Stimulated activated CD4-positive, alpha-beta T cell treated with anti-CD3 and anti-CD28 coated beads, Interleukin-1b, Interleukin-23, amount 100 ng/mL, for 48 hours (primary cell): ENCODE measurements around the gene CALR3.
"Not testable (repeated sequence)": the region's sequence is repeated elsewhere in the genome, so short reads cannot be mapped to it uniquely, and the experiment has no call there.

Experiments used
- DNase-seq: peaks from one replicate; pipeline ENCODE4 v3.0.0-alpha.2; 2020

Gene CALR3, protein sequence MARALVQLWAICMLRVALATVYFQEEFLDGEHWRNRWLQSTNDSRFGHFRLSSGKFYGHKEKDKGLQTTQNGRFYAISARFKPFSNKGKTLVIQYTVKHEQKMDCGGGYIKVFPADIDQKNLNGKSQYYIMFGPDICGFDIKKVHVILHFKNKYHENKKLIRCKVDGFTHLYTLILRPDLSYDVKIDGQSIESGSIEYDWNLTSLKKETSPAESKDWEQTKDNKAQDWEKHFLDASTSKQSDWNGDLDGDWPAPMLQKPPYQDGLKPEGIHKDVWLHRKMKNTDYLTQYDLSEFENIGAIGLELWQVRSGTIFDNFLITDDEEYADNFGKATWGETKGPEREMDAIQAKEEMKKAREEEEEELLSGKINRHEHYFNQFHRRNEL

DNA sequence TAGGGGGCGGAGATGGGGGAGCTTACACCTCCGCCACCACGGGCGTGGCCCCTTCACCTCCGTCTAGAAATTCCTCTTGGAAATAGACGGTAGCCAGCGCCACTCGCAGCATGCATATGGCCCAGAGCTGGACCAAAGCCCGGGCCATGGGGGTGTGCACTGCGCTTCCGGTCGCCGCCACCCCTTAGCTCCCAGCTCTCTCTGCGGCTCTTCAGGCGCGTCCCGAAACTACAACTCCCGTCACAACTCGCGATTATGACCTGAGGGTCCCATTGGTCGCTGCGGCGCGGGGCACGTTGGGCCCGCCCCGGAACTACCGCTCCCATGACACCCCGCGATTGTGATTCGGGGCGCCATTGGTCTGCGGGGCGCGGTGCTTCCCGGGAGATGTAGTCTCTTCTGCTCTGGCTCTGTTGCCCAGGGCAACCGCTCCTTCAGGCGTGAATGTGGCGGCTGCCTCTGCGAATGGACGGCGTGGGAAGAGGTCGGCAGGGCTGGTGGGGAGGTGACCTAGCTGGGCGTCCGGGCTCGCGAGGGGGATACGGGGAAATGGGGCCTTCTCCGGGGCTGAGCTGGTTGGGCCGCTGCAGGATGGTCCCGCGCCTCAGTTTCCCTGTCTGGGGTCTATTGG lies at the start of gene CALR3, which contains the start of gene C19orf44:
Gene CALR3 (minus strand): TSS at position 186 of the 631 bp plus-strand sequence. CDS start 38 bp downstream, at position 148.
Gene C19orf44 (plus strand): TSS at position 413 of the 631 bp plus-strand sequence. CDS start 4,399 bp downstream, outside the sequence.
- peak; percentile 98 for DNase-seq

DNA sequence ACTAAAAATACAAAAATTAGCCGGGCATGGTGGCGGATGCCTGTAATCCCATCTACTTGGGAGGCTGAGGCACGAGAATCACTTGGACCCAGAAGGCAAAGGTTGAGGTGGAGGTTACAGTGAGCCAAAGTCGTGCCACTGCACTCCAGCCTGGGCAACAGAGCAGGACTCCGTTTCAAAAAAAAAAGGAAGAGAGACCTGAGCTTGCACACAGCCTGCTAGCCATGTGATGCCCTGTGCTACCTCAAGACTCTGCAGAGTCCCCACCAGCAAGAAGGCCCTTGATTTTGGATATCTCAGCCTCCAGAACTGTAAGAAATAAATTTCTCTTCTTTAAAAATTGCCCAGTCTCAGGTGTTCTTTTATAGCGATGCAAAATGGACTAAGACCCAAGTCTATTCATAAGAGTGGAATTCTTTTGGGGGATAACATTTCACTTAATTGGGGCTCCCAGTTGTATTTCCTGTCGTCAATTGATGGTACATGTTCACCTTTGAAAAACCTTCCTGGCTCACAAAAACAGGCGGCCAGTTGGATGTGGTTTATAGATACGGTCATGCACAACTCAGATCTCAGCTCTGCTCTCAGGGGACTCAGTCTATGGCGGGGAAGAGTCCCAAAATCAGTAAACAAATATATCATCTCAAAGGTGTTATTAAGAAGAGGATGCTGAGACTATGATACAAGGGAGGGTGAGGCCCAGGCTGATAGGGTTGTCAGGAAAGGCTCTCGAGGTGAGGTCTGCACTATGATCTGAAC lies 48.7 kb upstream of the CALR3 start:
- DNase-seq, result no peak

DNA sequence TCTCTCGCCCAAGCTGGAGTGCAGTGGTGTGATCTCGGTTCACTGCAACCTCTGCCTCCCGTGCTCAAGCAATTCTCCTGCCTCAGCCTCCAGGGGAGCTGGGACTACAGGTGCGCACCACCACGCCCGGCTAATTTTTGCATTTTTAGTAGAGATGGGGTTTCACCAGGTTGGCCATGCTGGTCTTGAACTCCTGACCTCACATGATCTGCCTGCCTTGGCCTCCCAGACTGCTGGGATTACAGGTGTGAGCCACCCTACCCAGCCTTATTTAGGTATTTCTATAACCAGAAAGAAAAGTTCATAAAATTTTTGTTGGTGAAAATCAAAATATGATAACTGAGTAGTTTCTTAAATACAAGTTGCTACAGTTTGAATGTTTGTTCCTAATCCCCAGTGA lies 47.8 kb upstream of the CALR3 start:
- not testable (repeated sequence) for DNase-seq

DNA sequence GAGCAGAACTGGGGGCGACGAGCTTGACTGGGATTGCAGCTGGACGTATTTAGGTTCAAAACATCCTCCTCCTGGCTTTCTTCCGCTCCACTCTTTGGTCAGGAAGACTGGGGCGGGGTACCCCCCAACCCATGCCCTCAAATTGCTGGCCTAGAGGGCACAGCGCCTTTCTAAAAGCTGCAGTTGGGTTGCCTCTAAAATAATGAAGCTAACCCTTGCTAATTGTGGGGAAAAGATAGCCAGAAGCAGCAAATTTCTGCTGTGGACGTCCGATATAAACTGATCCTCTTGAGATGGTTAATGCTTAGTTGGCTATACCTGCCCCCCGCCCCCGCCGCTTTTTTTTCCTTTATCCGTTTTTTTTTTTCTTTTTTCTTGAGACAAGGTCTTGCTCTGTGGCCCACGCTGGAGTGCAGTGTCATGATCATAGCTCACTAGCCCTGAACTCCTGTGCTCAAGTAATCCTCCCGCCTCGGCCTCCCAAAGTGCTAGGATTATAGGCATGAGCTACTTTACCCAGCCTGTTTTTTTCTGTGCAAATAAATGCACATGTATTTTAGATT lies 47.0 kb upstream of the CALR3 start:
- DNase-seq, result no peak

DNA sequence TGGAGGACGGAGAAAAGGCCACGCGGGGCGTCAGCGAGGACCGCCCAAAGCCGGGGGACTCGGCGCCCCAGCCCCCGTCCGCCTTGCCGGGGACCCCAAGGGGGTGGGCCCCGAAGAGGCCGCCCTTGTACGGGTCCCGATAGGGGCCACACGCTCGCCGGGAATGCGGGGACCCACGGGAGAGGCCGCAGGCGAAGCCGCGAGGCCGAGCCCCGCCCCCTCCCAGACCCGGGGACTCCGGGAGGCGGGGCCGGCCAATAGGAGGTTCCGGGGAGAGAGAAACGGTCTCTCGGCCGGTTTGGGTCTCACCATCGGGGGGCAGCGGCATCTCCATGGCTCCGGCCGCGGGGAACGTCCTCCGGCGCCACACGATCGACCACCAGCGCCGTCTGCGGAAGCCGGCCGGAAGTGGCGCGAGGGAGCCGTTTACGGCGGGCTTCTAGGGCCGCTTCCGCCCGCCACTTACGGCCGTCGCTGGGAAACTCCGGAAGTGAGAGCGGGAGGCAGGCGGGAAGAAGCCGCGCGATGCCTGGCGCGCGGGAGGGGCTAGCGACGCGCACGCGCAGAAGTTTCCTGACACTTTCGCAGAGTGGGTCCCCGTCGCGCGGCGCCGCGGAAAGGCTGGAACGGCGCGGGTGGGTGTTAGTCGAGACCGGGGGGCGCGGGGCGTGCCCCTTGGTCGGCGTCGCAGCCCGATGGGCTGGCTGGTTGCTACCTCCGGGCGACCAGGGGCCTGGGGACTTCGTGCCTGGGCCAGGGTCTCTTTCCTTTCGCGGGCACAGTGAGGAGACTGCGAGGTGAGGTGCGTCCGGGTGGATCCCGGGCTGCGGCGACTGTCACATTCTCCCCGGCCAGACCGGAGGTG lies 46.3 kb upstream of the CALR3 start, which contains the start of gene CHERP:
Gene CHERP (minus strand): TSS at position 393 of the 865 bp plus-strand sequence. CDS start 59 bp downstream, at position 334.
- peak; percentile 92 for DNase-seq

DNA sequence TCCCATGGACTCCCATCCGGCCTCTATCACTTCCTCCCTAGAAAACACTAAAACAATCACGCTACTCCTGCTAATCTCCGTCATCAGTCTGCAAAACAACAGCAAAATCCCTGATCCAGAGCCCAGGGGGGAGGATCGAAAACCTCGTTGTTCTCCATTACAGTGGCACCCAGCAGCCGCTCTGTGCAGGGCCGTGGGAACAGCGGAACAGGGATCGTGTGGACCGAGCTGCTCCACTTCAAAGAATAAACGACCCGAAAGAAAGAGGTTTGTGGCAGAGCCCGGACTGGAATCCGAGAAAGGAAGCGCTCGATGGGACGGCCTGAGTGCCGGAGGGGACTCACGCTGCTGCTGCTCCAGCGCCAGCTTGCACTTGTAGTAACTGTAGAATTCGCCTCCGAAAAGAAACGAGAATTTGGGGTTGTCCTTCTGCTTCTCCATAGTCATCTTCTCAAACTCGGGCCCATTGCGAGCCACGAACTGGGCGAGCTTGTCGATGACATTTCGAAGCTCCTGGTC lies 45.6 kb upstream of the CALR3 start:
- no peak for DNase-seq

DNA sequence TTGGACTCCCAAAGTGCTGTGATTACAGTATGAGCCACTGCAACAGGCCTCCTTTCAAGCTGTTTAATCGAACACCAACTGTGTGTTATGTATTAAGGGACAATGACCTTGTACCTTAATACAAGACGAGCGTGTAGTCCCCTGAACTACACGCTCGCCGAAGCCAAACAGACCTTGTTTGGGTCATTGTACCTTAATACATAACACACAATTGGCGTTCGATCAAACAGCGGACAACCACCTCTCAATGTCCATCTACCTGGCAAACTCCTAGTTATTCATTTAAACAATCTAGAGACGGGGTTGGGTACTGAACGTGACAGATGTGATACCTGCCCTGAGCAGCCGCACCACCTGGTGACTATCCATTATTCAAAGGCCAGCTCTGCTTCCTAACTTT lies 45.0 kb upstream of the CALR3 start:
- no peak for DNase-seq

DNA sequence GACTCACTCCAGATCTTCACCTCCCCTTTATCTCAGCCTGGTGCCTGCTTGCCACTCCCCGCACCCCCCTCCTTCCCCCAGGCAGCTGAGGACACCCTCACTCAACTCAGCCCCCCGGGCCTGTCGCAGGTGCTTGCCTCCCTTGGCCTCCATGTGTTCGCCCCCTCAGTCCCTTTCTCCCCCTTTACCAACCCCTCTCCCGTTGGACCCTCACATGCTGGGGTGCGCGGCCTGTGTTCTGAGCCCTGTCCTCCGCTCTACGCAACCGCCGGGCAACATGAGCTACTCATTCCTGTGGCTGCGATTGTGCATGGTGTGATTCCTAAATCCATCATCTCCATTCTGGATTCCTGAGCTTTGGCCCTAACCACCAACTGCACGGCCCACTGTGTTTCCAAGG lies 41.1 kb upstream of the CALR3 start:
- DNase-seq, result no peak

DNA sequence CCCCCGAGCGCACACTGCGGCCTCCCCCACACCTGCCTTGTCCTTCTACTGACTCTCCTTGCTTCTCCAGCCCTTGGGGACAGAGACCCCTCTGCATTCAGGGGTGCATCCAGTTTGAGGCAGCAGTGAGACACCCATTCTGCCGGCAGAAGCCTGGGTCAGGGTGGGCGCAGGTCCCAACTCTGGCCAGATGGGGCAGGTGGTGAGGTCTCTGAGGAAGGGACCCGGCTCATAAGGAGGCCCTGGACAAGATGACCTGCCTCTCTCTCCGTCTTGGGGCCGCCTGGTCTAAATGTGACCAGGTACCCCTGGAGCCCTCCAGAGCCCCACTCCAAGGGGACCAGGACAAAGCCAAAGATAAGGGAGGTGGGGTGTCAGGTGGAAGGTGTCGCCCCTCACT lies 40.2 kb upstream of the CALR3 start:
- no peak for DNase-seq

DNA sequence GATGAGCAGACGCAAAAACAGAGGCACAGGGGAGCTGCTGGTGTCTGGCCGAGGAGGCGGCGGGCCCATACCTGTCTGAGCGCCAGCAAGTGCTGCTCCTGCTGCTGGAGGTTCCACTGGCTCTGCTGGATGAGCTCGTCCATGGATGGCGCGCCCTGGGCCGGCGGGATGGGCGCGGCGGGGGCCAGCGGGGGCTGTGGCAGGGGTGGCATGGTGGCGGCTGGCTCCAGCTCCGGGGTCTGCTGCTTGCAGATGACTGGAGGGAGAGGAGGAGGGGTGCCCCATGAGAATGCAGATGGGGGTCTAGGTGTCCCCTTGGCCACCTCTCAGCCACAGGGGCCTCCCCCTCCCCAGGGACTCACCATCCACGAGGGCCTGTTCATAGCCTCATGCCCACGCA lies 39.4 kb upstream of the CALR3 start:
- no peak for DNase-seq

DNA sequence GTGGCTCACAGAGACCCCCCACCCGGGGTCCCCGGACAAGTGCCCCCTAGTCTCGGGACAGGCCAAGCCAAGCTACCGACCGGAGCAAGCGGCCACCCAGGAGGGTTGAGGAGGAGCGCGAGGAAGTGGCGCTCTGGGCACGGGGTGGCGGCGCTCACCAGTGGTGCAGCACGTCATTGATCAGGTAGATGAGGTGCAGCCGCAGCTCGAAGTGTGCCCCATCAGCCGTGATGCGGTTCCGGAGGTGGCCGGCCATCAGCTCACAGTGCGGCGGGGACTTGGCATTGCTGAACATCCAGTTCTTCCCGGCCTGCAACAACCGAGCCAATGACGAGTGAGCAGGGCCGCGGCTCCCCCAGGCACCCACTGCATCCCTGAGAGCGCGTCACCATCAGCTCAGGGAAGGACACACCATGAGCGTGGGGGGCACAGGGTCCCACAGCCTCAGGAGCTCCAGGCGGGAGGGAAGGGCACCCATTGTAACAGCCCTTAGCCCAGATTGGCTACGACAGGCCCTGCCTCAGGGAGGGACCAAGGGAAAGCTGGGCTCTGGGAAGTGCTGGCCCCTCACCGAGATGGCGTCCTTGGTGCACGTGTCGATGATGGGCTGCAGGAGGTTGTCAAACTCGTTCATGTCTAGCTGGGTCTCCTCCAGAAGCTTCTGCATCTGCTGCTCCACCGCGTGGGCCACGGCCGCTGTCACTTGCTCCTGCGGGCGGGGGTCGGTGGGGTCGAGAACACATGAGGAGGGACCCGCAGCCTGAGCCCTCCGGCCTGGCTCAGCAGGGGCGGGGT lies 36.7 kb upstream of the CALR3 start:
- no peak for DNase-seq

DNA sequence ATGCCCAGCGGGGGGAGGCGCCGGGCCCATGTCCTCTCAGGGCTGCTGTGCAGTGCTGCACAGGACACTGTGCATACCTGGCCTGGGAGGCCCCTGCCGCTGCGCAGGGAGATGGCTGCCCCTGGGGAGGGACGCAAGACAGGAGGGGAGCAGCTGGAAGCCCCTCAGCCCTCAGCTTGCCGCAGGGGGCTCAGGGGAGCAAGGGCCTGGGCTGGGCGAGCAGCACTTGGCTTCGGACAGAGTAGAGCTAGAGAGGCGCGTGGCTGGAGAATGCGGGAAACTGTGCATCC lies 35.4 kb upstream of the CALR3 start:
- no peak for DNase-seq

DNA sequence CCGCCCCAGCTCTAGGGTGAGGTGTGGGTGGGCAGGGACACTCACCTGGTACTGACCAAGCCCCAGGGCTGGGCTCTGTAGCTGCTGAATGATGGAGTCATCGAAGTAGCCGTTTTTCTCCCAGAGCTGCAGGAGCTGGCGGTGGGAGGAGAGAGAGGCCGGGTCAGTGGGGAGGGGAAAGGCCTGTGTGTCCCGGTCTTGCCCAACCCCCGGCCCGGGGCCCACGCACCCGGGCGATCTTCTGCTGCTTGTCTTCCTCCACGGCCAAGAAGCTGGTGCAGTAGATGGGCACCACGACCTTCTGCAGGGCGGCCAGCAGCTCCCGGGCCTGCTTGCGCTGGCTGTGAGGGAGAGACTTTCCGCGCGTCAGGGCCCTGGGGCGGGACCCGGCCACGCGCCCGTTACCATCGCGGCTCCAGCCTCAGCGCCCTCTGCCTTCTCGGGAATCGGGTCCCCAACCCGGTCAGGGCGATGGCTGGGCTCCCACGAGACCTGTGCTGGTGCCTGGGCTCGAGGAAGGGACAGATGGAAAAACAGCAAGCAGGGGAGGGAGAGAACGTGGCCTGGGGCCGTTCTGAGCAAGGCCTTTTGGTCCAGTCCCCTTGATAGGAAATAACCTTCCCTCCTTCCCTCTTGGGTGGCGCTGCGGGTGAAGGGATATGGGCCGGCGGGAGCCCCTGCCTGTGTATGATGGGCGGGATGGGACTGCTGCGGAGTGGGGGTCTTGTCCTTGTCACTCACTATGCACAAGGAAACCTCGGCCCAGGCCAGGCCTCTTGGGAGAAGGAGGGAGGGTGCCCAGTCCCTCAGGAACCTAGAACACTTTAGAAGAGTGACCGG lies 34.8 kb upstream of the CALR3 start:
- no peak for DNase-seq

DNA sequence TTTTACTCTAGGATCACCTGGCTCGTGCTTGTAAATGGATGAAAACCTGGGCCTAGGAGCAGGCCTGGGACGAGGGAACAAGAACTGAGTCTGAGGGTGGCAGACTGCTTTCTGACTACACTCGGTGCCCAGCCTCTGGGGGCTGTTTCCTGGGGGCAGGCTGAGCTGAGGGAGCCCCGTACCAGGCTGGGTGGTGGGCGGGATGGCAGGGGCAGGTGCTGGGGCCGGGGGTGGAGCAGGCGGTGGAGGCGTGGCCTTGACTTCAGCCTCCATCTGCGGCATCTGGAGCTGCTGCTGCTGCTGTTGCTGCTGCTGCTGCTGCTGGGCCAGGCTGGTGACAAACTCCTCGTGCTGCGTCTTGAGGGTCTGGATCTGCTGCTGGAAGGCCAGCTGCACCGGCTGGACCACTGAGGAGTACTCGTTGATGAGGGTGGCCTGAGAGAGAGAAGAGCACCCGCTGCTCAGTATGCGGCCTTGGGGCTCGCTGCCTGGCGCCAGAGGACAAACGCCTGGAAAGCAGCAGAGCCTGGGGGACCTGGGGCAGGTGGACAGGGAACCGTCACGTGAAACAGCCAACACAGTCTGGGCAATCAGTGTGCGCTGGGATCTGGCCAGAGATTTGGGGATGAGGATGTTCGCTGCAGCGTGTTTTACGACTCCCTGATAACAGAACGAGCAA lies 33.6 kb upstream of the CALR3 start:
- DNase-seq, result no peak

DNA sequence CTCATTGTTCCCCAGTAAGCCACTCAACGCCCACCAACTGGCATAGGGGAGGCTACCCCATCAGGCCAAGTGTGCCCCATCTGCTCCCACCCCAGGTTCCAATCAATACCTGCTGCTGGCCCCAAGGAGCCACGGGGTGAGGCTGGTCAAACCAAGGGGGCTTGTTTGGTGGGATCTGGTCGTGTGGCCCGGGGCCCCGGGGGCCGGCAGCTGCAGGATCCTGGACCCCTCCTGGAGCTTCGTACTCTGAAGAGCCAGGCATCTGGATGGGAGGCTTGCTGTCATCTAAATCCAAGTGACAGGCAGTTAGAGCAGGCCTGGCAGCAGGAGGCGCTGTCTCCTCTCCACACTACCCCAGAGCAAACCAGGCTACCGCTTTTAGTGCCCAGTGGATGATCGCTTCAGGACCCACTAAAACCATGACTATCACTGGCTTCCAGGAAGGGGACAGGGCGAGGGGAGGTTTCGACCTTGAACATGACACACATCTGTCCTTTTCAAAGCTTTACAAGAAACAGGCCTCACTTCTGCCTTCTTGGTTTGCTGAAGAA lies 32.1 kb upstream of the CALR3 start:
- peak; percentile 45 for DNase-seq

DNA sequence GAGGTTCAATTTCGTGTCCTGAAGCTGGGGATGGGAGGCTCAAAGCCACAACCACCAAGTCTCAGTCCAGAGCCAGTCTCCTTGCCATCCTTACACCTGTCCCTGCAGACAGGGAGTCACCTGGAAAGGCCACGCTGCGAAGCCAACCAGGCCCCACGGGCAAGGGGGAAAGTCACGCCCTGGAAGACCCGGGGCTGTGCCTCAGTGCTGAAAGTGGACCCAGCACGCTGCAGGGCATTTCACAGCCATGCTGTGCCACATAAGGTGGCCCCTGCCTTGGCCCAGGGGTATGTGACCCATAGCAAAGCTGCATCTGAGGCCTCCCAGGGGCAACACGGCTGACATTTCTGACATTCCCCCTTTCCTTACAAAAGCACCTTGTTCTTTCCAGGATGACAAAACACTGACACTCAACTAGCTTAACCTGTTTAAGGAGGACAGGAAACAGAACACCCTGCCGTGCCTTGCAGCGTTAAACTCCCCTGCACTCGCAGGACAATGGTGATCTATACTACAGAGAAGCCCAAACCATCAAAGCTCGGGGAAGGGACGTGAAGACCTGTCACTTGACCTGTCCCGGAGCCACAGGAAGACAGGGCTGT lies 31.5 kb upstream of the CALR3 start:
- no peak for DNase-seq

DNA sequence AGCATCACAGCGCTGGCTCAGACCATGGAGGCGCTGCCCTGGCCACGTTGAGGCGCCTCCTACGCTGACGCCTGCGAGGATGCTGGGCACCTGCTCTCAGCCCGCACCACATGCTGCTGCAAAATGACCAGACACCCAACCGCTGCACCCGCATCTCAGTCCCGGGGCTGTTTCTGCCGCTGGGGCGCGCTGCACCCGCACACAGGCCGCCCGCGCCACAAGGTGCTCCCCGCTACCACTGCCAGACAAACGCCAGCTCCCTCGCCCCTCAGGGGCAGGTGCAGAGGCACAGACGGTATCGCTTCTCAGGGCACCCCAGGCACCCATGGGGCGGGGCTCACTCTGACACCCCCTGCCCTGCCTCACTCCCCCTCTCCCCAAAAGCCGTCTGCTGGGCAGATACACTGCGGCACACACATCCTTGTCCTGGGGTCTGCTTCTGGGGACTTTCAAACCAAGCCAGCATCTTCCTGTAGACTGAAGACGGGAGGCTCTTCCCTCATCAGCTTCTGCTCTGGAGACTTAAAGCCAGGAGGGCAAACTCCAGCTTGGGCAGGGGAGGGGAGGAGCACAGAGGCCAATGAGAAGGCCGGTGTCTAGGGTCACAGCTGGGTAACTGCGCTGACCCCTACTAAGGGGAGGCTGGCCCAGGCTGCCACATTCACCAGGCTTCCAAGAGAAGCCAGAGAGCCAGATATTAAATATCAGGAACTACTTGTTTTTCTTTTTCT lies 29.9 kb upstream of the CALR3 start:
- DNase-seq, result no peak
